Activated CD8-positive, alpha-beta memory T cell treated with anti-CD3 and anti-CD28 coated beads for 4 hours (primary cell): ENCODE measurements around the gene SMIM23.

Experiments used
- DNase-seq, 2 donors: peaks; one replicate each; pipeline ENCODE4 v3.0.0-alpha.2; 2020; ENCODE audit warnings: low read depth in 2 of 2

The SMIM23 gene

GRCh38 chr5:171813813-171814490, 28.3 kb downstream of the SMIM23 start:
- no peak for DNase-seq

DNA sequence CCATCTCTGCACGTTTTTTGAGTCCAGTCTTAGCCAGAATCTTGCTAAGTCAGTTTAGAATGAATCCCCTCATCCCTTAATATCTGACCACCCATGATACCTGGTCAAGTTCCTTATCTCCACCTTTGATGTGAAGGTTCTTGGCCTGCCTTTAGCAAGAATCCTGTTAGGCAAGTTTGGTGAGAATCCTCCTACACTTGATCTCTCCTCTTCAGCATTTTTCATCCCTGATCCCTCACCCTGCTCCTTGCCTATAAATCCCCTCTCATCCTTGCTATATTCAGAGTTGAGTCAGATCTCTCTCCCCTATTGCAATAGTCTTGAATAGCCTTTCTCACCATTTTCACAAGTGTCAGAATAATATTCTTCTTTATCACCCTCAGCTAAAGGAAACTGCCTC, 31.0 kb downstream of the SMIM23 start:
- DNase-seq, result no peak

DNA sequence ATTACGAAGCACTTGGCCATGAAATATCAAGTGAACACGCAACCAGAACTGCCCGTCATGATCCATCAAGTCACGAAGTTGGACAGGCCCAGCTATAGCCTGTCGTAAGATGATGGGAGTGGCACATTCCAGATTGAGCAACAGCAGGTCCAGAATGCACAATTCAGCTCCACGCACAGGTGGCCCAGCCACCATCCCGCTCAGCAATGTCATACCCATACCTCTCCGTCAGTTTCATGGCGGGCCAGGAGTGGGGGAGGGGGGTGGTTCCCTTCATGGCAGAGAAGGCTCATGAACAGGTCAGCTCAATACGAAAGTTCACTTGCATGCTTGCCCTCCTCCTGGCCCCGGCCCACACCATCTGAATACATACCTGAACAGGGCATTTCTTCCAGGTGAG, 34.9 kb downstream of the SMIM23 start:
- no peak for DNase-seq

DNA sequence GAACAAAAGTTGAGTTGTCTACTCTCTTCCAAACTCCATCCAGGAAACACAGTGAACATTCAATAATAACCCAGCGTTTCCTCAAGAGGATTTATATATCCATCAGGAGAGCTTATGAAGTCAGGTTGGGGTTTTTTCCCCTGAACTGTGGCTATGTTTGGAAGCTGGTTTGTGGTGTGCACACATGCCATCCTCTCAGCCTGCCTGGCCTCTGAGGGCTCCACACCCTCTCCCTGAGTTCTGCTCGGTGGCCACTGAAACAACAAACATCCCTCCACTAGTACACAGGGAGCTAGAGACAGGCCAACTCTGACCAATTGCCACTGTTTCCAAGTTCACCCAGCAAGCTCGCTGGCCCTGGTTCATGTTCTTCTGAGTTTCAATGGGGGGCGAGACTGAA, 35.7 kb downstream of the SMIM23 start:
- DNase-seq, result no peak

GRCh38 chr5:171823269-171823668, 37.7 kb downstream of the SMIM23 start:
- no peak for DNase-seq

DNA sequence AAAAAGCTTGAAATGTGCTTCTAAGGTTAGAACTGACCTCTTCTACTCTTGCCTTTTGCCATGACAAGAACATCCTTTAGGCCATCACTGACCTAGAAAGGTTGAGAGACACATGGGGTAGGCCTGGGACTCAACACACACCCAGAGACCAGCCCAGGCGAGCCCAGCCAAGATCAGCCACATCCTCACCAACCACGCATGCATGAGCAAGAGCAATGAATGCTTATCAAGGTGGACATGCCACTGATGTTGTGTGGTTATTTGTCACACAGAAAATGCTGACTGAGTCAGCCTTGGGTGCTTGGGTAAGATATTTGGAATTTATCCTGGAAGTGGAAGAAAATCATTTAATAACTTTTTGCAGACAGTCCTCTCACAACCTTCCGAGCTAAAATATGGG, 39.4 kb downstream of the SMIM23 start:
- DNase-seq, result no peak

DNA sequence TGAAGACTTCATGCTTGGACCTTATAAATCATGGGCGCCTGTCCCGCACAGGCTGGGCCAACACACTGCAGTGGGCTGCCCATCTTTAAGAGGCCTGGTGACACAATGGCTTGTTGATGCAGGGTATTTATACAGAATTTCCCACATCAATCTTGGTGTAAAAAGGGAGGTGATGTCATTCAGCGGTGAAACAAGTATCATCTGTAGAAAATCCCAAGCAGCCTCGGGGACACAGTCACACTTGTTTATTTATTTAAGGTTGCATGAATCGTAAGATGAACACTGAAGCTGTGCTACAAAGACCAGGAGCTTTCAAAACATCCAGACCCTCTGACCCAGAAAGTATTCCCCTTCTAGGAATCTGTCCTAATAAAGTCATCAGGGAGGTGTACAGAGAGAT, 40.5 kb downstream of the SMIM23 start:
- DNase-seq, result no peak

DNA sequence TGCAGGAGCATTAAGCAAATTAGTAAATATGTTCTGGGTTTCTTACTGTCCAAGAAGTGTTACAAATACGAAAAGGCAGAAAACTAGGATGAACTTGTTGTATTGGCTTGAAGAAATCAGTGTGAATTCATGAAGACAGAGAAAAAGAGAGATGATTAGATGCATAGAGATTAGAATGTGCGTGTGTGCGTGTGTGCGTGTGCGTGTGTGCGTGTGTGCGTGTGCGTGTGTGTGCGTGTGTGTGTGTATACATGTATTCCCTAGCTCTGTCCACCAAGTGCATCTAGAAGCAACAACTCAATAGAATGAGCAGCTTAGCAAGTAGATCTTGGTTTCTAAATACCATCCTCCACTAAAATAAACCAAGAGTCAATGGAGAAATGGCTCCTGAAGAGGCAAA, 41.5 kb downstream of the SMIM23 start:
- no peak for DNase-seq

DNA sequence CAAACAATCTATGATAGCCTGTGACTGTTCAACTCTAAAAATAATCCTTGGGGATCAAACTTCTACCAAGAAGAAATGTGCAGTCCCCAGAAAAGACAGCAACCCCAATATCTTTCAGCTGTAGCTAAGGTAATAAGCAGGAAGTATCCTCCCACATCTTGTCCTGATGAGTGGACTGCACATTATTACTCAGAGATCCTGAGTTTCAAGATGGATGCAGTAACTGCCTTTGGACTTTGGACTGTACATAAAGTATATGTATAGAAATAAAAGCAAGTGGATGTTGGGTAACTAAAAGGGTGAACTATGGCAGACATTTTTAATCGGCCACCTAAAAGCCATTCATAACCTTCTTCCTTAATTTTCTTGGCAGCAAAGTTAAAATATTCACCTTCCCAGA, 45.1 kb downstream of the SMIM23 start:
- no peak for DNase-seq

- no peak for DNase-seq
These were observed 47.2 kb downstream of the SMIM23 start for GRCh38 chr5:171832775-171833174.

DNA sequence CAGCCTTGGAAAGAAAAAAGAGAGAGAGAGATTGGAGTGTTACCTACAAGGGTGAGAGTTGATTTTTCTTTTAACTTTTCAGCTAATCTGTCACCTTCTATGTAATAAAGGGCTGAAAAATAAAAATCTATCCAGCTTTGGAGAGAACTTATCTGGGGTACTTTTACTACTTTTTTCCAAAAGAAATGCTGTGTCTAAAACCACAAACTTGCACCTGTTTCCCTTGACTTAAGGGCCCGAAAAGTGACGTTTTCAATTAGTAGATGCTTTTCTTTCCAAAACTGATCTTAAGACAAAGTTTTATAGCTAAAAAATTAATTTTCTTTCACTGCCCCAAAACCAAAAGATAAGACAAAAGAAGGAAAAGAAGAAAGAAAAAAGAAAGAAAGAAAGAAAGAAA, 48.8 kb downstream of the SMIM23 start:
- no peak for DNase-seq

DNA sequence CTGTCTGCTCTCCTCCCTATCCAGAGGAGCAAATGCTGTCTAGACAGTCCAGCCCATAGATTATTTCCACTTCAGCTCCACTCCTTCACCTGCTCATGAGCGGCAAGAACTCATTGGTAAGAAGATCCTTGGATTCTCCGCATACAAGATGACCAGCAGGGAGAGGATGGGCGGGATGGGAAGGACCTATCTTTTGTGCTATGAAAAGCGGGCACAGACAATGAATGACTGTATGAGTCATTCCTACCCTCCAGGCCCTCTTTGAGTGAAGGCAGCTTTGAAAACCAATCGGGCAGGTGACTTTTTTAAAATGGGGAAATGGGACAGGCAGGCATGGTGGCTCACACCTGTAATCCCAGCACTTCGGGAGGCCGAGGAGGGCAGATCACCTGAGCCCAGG, 49.4 kb downstream of the SMIM23 start:
- no peak for DNase-seq

DNA sequence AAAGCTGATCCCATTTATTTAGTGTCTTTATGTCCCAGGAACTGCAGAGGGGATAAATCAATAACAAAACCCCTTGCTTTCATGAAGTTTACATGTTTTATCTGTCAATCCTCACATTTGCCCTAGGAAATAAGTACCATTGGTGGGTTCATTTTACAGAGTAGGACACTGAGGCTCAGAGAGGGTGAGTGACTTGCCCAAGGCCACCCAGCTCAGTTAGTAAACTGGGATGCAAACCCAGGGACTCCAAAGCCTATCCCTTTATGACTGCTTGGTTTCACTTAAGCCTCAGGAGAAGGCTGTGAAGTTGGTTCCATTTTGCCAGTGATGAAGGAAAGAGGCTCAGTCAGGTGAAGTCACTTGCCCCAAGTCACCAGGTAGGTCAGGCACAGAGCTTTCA, 51.9 kb downstream of the SMIM23 start:
- DNase-seq, result no peak

- DNase-seq, result no peak
These were observed 52.4 kb downstream of the SMIM23 start for GRCh38 chr5:171838066-171838465.

DNA sequence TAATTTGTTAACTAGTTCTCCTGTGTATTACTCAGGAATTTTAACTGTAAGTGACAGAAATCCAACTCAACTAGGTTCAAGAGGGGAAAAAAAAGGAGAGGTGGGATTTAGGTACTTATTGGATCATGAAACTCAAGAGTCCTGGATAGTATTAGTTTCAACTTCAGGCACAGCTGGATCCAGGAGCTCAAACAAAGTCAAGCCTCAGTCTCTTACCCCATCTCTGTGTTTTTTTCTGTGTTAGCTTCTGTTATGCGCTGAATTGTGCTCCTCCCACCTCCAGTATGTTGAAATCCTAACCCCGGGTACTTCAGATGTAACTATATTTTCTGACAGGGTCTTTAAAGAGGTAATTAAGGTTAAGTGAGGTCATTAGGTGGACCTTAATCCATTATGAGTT, 53.5 kb downstream of the SMIM23 start:
- DNase-seq, result no peak

DNA sequence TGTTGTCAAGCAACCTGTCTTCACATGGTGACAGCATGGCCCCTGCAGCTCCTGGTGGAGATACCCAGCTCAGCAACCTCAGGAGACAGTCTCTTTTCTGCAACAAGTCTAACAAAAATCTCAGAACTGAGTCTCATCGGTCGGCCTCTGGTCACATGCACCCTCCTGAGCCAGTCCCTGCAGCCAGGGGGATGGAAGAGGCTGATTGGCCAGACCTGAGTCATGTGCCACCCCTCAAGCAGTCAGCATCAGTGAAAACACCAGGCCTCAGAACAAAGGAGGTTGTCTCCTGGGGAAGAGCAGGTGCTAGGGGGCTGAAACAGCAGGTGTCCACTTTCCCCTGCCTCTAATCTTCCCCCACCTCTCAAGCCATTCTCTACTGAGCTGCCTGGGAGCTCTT, 54.4 kb downstream of the SMIM23 start:
- no peak for DNase-seq
